HL-60 (cell line): ENCODE data around the gene ZNF236.

ENCODE experiments used
- DNase-seq, 2 experiments: peaks; one replicate each; pipeline ENCODE4 v3.0.0-alpha.2; 2010 to 2020; ENCODE audit warnings: low read depth in 1 of 2, low spot score in 1 of 2
- H3K27ac ChIP-seq: fragments of 250-450 bp; sonication (Bioruptor Pico); replicated peaks from 2 replicates; pipeline ENCODE4 v1.5.1; 2020; ENCODE audit warnings: mild to moderate bottlenecking, moderate library complexity
- H3K27me3 ChIP-seq: fragments of 250-450 bp; sonication (Bioruptor Pico); 2 replicates; pipeline ENCODE4 v1.5.1; 2021; ENCODE audit warnings: mild to moderate bottlenecking, moderate library complexity; ENCODE audit not compliant: insufficient read depth, poor library complexity, severe bottlenecking
- H3K4me3 ChIP-seq: replicated peaks from 2 replicates; pipeline ENCODE4 v1.5.1; 2011; ENCODE audit warnings: mild to moderate bottlenecking, control low read depth, low read length; ENCODE audit not compliant: insufficient read depth
- CTCF ChIP-seq: IDR thresholded peaks from one replicate; pipeline ENCODE4 v1.5.1; 2011; ENCODE audit warnings: low read length, control low read depth, inconsistent platforms; ENCODE audit not compliant: insufficient read depth
- GABPA ChIP-seq: IDR thresholded peaks from 2 replicates; pipeline ENCODE4 v1.6.1; 2012; ENCODE audit warnings: low read depth
- POLR2AphosphoS5 ChIP-seq: IDR thresholded peaks from 2 replicates; pipeline ENCODE4 v1.6.1; 2012; ENCODE audit warnings: low read depth
- SPI1 ChIP-seq: IDR thresholded peaks from 2 replicates; pipeline ENCODE4 v1.6.1; 2012; ENCODE audit warnings: low read depth, mild to moderate bottlenecking, borderline replicate concordance
- TF ChIP-seq, protein P1 (sequence below): IDR thresholded peaks from 2 replicates; pipeline ENCODE4 v1.6.1; 2012; ENCODE audit warnings: low read depth; ENCODE audit not compliant: insufficient replicate concordance

The ZNF236 gene

GRCh38 chr18:76972846-76973519, 150.6 kb downstream of the ZNF236 start:
- Histone ChIP-seq H3K27ac (no peak overlapping the region), H3K4me3 (no peak overlapping the region), H3K27me3 (no peaks in the 10 kb centered on the region)
- no peak for DNase-seq
- TF ChIP-seq, protein P1, sequence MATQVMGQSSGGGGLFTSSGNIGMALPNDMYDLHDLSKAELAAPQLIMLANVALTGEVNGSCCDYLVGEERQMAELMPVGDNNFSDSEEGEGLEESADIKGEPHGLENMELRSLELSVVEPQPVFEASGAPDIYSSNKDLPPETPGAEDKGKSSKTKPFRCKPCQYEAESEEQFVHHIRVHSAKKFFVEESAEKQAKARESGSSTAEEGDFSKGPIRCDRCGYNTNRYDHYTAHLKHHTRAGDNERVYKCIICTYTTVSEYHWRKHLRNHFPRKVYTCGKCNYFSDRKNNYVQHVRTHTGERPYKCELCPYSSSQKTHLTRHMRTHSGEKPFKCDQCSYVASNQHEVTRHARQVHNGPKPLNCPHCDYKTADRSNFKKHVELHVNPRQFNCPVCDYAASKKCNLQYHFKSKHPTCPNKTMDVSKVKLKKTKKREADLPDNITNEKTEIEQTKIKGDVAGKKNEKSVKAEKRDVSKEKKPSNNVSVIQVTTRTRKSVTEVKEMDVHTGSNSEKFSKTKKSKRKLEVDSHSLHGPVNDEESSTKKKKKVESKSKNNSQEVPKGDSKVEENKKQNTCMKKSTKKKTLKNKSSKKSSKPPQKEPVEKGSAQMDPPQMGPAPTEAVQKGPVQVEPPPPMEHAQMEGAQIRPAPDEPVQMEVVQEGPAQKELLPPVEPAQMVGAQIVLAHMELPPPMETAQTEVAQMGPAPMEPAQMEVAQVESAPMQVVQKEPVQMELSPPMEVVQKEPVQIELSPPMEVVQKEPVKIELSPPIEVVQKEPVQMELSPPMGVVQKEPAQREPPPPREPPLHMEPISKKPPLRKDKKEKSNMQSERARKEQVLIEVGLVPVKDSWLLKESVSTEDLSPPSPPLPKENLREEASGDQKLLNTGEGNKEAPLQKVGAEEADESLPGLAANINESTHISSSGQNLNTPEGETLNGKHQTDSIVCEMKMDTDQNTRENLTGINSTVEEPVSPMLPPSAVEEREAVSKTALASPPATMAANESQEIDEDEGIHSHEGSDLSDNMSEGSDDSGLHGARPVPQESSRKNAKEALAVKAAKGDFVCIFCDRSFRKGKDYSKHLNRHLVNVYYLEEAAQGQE = no peak
- TF ChIP-seq POLR2AphosphoS5 = no peak
- no peak for TF ChIP-seq SPI1
- no peak for TF ChIP-seq GABPA
- no peak for TF ChIP-seq CTCF

- Histone ChIP-seq H3K4me3 (no peak overlapping the region), H3K27me3 (no peaks in the 10 kb centered on the region), H3K27ac (no peak overlapping the region)
- DNase-seq = no peak
- no peak for TF ChIP-seq GABPA
- TF ChIP-seq, protein P1 = no peak
- no peak for TF ChIP-seq POLR2AphosphoS5
- TF ChIP-seq SPI1 = no peak
- TF ChIP-seq CTCF = no peak
Measured at GRCh38 chr18:76973520-76974266, 151.3 kb downstream of the ZNF236 start.

DNA sequence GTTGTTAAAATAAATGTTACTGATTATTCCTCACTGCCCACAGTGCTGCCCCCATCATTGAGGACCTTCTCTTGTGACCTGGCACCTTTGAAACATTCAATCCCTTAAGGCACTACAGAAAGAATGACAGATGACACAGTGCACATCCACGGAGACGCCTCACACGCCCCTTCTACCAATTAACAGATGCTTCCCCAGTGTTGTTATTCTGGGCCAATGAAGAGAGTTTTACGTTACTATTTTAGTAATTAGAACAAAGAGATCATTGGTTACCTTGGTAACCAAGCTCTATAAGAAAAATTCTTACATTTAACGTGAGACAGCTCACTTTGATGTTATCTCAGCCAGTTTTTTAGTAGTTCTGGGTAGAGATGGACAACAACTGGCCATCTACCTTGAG, 152.0 kb downstream of the ZNF236 start:
- Histone ChIP-seq H3K27ac (no peak overlapping the region), H3K4me3 (no peak overlapping the region), H3K27me3 (no peaks in the 10 kb centered on the region)
- TF ChIP-seq, protein P1 = no peak
- TF ChIP-seq GABPA (no peak), SPI1 (no peak), POLR2AphosphoS5 (no peak), CTCF (no peak)
- DNase-seq = no peak
